HG03439 (cell line): Measurements from ENCODE around the gene TRIM4.
A peak's percentile ranks its signal among the peaks of the same experiment; 100 is the strongest.
"Not testable (repeated sequence)": the region's sequence is repeated elsewhere in the genome, so short reads cannot be mapped to it uniquely, and the experiment has no call there.

Experiments used
- ATAC-seq: cut with Tn5 transposase; IDR thresholded peaks from one replicate; pipeline ENCODE4 v1.9.1; 2021; ENCODE audit warnings: mild to moderate bottlenecking, moderate library complexity; ENCODE audit not compliant: unreplicated experiment

Gene TRIM4, protein sequence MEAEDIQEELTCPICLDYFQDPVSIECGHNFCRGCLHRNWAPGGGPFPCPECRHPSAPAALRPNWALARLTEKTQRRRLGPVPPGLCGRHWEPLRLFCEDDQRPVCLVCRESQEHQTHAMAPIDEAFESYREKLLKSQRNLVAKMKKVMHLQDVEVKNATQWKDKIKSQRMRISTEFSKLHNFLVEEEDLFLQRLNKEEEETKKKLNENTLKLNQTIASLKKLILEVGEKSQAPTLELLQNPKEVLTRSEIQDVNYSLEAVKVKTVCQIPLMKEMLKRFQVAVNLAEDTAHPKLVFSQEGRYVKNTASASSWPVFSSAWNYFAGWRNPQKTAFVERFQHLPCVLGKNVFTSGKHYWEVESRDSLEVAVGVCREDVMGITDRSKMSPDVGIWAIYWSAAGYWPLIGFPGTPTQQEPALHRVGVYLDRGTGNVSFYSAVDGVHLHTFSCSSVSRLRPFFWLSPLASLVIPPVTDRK

DNA sequence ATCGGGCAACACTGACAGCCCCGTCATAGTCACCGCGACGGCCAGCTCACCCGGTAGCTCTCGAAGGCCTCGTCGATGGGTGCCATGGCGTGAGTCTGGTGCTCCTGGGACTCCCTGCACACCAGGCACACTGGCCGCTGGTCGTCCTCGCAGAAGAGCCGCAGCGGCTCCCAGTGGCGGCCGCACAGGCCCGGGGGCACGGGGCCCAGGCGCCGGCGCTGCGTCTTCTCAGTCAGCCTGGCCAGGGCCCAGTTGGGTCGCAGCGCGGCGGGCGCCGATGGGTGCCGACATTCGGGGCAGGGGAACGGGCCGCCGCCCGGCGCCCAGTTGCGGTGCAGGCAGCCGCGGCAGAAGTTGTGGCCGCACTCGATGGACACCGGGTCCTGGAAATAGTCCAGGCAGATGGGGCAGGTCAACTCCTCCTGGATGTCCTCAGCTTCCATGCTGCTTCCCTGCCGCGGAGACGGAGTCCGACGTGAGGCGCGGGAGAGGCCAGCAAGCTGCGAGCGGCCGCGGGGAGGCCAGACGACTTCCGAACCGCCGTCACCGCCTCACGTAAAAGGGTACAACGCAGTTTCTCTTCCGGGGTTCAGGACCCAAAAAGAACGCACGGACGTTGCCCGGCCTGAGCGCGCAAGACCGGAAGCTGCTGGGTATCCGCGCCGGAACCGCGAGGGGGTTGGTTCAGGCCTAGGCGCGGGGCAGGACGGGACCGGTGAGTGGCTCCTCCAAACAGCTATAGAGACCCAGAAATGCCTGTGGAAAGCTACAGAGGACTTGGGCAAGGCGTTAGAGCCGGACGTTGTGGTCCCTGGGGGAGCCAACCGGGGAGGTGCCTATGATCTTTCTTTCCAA is at the start of gene TRIM4:
TSS of gene TRIM4 (minus strand) at position 572 of the 855 bp plus-strand sequence. CDS start at position 443, 129 bp downstream.
- ATAC-seq, result peak; percentile 95

DNA sequence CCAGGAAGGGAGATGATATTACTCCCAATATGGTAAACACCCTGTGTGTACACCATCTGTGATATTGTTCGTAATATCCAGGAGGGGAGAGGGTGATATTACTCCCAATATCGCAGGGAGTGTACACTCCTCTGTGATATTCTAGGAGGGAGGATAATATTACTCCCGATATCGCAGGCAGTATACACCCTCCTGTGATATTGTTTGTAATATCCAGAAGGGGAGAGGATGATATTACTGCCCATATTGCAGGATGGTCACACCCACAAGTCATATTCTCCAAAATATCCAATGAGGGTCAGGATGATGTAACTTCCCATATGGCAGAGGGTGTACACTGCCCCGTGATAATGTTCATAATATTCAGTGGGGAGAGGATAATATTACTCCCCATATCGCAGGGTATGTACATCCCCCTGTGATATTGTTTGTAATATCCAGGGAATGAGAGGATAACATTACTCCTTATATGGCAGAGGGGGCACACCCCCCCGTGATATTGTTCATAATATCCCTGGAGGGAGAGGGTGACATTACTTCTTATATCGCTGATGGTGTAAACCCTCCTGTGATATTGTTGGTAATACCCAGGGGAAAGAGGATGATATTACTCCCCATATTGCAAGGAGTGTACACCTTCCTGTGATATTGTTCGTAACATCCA is 39.4 kb upstream of the TRIM4 start:
- ATAC-seq, result no peak

DNA sequence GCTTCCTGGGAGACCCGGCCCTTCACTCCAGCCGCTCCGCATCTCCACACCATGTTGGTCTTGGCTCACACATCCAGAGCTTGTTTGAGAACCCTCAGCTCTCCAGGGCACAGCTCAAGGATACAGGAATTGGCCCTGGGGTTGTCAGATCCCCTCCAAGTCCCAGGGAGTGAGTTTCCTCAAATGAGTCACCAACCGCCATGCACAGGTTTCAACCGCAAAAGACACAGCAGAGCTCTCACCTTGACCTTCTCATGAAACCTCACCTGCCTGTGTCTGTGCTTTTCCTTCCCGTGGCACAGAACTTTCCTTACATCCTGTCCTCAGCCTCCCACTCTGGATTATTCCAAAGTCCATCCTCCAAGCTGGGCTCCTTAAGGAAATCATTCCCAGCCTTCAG is 35.9 kb upstream of the TRIM4 start:
- ATAC-seq, result no peak

DNA sequence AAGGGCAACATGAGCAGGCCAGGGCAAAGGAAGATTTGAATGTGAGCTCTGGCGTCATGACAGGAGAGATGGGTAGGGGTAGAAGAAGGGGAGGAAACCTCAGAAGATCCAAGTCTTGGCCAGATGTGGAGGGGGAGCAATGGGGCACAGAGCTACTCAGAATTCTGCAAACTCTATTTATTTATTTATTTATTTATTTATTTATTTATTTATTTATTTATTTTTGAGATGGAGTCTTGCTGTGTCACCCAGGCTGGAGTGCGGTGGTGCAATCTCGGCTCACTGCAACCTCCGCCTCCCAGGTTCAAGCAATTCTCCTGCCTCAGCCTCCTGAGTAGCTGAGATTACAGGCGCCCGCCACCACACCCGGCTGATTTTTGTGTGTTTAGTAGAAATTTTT is 35.3 kb upstream of the TRIM4 start:
- ATAC-seq, result not testable (repeated sequence)

DNA sequence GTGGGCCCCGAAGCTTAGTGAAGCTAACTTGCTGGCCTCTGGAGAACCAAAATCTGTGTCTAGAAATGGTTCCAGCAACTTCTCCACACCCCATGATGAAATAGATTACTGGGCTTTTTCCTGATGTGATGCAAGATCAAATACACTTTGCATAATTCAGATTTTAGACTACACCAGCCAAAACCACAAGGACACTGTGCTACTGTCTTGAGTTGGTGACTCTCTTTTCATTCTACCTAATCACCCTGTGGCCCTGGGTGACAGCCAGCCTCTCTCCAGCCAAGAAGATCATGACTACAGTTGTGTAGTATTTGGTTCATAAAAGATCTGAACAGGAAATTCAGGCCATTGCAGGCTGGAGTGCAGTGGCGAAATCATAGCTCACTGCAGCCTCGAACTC is 34.3 kb upstream of the TRIM4 start:
- ATAC-seq, result no peak

DNA sequence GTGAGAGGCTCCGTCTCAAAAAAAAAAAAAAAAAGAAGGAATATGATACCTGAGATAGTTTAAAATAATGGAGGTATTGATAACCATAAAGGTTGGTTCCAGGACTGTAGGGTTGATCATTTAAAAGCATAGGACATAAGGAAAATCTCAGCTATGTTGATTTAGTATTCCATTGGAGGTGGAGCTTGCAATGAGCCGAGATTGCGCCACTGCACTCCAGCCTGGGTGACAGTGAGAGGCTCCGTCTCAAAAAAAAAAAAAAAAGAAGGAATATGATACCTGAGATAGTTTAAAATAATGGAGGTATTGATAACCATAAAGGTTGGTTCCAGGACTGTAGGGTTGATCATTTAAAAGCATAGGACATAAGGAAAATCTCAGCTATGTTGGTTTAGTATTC is 33.3 kb upstream of the TRIM4 start:
- ATAC-seq, result not testable (repeated sequence)

DNA sequence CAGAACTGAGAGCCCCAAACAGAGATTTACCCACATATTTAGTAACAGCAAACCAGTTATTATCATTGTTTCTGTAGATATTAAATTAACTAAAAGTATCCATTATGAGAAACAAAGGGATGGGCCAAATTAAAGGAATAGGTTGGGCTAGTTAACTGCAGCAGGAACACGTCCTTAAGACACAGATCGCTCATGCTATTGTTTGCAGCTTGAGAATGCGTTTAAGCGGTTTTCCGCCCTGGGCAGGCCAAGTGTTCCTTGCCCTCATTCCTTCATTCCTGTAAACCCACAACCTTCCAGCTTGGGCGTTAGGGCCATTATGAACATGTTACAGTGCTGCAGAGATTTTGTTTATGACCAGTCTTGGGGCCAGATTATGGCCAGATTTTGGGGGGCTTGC is 31.5 kb upstream of the TRIM4 start:
- not testable (repeated sequence) for ATAC-seq

DNA sequence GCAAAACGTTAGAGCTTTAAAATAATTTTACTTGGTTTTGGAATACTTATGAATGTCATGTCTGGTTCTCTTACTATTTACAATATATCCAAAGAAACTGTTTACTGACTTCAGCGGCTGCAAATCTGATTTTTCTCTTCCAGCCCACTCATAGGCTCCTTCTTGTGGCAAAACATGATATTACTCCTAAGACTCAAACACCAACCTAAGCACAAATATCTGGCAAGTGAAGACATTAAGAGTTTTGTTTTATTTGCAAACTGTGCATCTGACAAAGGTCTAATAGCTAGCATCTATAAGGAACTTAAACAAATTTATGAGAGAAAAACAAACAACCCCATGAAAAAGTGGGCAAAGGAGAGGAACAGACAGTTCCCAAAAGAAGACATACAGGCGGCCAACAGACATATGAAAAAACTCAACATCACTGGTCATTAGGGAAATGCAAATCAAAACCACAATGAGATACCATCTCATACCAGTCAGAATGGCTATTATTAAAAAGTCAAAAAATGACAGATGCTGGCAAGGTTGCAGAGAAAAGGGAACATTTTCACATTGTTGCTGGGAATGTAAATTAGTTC is 30.4 kb upstream of the TRIM4 start:
- no peak for ATAC-seq

DNA sequence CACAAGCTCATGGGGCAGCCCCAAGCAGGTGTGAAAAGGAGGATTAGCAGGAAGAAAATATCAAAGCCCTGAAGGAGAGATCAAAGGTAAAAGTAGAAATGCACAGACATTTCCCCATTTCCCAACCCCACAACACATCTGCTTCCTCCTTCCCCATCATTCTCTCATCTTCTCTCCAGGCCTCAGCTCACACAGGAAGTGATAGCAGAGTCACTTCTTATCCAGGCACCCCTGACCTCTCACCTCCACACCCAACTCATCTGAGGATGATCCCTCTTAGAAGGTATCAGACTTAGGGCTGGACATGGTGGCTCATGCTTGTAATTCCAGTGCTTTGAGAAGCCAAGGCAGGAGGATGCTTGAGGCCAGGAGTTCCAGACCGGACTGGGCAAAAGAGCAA is 28.3 kb upstream of the TRIM4 start:
- no peak for ATAC-seq

DNA sequence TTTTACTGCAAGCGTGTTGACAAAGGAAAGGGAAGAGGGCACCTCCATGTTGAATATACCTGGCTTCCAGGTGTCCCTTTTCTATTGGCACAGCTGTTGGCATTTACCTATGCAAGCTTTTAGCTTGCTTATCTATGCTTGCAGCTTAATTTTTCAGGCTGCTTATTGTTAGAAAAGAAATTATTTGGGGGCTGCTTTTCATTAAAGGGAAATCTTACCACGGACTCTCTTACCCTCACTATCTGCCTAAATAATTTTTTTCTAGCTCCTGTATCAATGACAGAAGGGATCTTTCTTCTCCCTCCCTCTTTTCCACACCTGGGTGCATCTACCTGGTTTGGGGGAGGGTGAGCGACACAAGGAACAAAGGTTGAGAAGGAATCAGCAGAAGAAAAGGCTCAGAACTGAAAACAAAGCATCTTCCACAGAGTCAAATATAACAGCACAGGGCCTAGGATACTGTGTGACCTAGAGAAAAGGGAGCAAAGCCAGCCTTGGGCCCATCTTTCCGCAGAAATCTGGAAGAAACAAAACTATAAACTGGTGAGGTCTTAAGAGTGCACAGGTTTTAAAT is 25.3 kb upstream of the TRIM4 start:
- no peak for ATAC-seq

DNA sequence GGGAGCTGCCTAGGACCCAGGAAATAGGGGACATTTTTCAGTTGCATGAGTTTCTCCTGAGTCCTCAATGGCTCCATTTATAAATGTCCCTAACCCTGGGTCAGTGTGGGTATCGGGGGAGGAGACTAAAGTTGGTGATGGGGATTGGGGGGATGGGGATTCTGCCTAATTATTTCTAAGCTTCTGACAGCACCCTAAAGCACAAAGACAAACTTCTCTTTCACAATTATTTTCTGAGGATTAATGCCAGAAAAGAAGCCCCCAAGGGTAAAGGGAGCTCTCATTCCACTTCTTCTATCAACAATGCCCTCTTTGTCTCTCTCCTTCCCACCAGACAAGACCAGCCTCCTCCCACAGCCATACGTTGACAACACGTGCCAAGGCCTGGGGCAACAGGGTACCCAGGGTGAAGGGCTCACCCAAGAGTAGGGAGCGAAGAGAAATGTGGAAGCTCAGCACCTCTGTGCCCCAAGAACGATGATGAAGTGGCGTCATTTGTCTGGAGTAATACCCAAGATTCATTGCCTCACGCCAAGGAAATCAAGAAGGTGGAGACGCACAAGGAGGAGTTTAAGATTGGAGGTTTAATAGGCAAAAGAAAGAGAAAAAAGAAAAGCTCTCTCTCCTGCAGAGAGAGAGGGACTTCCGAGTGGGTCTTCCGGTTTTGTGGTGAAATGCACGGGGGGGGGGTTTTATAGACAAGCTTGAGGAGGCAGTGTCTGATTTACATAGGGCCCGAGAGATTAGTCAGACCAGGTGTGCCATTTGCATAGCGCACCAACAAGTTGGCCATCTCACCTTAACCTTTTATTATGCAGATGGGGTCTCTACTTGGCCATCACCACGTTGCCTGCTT is 24.5 kb upstream of the TRIM4 start:
- no peak for ATAC-seq

DNA sequence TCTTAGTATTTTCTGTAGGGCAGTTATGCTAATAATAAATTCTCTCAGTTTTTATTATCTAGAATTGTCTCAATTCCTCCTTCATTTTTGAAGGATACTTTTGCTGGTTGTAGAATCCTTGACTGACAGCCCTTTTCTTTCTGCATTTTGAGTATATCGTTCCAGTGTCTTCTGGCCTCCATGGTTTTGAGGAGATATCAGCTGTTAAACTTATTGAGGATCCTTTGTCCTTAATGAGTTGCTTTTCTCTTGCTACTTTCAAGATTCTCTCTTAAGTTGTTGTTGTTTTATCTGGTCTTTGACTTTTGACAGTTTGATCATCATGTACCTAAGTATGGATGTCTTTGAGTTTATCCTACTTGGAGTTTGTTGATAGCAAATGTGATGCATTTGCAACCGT is 19.0 kb upstream of the TRIM4 start:
- no peak for ATAC-seq

DNA sequence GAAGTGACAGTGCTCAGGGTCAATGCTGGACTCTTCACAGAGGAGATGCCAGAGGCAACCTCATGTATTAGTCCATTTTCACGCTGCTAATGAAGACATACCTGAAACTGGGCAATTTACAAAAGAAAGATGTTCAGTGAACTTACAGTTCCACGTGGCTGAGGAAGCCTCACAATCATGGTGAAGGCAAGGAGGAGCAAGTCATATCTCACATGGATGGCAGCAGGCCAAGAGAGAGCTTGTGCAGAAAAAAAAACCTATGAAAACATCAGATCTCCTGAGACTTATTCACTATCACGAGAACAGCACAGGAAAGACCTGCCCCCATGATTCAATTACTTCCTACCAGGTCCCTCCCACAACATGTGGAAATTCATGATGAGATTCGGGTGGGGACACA is 15.7 kb upstream of the TRIM4 start:
- not testable (repeated sequence) for ATAC-seq

DNA sequence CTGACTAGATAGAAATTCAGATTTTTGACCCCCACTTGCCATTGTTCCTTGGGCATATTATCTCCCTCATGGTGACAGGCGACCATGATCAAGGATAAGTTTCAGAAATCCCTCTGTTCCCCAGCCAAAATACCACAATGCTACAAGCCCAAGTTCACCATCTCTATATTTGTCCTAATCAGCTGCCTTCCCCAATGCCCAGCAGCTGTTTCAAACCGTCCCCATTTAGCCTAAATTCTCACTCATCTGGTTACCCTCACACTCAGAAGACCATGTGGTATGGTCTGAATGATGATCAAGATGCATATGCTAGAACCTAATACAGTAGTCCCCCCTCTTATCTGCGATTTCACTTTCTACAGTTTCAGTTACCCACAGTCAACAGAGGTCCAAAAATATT is 11.0 kb upstream of the TRIM4 start:
- no peak for ATAC-seq

DNA sequence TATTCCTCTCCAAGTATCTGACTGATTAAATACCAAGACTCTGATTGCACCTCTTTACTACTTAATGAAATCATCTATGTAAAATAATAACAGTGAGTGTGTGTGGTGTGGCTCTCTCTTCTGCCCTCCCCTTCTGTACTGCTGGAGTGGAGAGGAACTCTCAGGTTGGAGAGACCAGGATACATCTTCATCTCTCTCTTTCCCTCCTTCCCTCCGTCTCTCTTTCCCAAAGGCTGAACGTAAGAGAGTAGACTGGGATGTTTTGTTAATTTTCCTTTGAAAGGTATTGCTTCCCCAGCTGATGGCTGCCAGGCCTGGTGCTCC is 10.4 kb upstream of the TRIM4 start:
- ATAC-seq, result no peak

DNA sequence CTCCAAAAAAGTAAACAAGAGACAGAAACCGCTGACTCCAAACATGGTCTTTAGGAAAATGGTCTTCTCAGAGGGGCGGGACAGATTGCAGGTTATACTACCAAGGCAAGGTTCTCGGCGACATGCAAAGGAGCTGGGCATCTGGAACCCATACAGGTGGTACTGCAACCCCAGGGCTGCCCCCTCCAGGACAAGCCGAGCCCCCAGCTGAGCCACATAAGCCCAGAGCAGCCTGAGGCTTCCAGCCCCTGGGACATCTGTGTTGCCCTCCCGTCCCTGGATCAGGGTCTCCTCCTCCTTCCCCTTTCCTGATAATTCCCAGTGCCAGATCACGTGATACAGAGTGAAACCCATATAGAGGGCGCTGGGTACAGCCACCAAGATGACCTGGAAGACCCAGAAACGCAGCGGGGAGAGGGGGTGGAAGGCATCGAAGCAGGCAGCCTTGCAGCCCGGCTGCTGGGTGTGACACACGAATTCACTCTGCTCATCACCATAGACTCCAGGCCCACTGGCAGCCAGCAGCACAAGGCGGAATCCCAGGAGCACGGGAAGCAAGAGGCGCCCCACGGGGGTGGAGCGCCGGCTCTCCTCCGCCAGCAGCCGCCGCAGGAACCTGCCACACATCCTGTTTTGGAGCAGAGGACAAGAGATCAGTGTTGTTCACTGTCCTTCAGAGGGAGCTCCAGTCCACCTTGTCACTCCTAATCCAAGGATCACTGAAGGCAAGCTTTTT is 9.8 kb upstream of the TRIM4 start, which contains the start of gene GJC3:
TSS of gene GJC3 (minus strand) at position 627 of the 736 bp plus-strand sequence. CDS start at position 627, 0 bp downstream.
- ATAC-seq, result no peak

DNA sequence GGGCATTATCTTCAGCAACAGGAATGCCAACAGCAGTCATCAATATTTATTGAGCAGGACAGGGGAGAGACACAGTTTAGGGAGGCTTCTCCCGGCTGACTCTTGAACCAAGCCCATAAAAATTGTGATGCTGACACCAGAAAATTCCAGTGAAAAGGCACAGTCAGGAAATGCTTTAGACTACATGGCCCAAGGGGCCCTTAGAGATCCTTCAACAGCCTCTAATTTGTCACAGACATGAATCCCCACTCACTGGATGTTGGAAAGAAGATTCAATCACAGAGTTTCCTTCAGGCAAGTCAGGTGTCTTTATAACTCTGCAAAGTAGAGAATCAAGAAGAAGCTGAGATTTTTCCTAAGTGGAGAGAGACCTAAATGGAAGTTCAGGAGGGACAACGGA is 8.9 kb upstream of the TRIM4 start:
- no peak for ATAC-seq

DNA sequence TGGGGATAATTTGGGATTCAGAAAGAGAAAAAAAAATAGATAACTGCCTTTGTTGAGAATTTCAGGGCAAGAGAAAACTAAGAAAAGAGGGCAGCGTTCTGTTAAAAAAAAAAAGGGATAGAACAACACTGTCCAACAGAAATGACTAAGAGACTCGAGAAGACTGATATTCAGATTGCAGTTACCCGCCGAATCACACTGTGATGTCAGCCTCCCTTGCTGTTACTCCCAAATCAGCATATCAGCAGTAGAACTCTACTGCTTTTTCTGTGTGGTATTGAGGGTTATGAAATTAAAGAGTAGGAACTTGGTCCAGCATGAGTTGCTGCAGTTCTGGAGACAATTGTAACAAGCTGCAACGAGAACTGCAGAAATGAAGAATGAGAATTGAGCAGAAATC is 8.2 kb upstream of the TRIM4 start:
- no peak for ATAC-seq

DNA sequence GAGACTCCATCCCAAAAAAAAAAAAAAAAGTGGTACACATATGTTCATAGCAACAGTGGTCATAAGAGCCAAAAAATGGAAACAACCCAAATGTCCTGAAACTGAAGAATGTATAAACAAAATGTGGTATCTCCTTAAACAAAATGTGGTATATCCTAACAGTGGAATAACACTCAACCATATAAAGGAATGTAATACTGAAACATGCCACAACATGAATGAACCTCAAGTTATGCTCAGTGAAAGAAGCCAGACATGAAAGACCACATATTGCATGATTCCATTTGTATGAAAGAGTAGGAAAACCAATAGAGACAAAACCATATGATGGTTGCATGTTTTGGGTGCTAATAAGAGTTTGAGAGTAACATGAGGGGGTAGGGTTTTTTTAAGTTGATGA is 7.0 kb upstream of the TRIM4 start:
- ATAC-seq, result no peak
